Aorta (tissue), 5 donors: ENCODE data around the gene NTM. TPM values are rescaled to one million over a fixed set of nuclear protein-coding genes. Genes with fewer than 3 reads are reported as not detected.

Experiments used
- ATAC-seq: fragments of 200-7000 bp; cut with Tn5 transposase; one replicate; pipeline ENCODE4 v1.9.1; 2022; ENCODE audit warnings: moderate library complexity; ENCODE audit not compliant: low FRiP score
- DNase-seq, 2 donors: peaks; one replicate each; pipeline ENCODE4 v3.0.0-alpha.2; 2020
- H3K27ac ChIP-seq, 2 donors: one replicate each; pipeline ENCODE4 v1.5.1; 2013; ENCODE audit warnings: low read length in 2 of 2, mild to moderate bottlenecking in 2 of 2, moderate library complexity in 2 of 2, control low read depth in 1 of 2, inconsistent platforms in 1 of 2, low read depth in 1 of 2
- H3K27me3 ChIP-seq, 2 donors: one replicate each; pipeline ENCODE4 v1.6.1; 2013; ENCODE audit warnings: control low read depth in 1 of 2, low read length in 1 of 2, mild to moderate bottlenecking in 1 of 2, moderate library complexity in 1 of 2; ENCODE audit not compliant: insufficient read depth in 2 of 2, control insufficient read depth in 1 of 2
- H3K36me3 ChIP-seq, 2 donors: one replicate each; pipeline ENCODE4 v1.6.1; 2013; ENCODE audit warnings: control low read depth in 1 of 2, low read length in 1 of 2, mild to moderate bottlenecking in 1 of 2; ENCODE audit not compliant: insufficient read depth in 2 of 2, control insufficient read depth in 1 of 2
- H3K4me1 ChIP-seq, 2 donors: one replicate each; pipeline ENCODE4 v1.6.1; 2013; ENCODE audit warnings: low read length in 2 of 2, control low read depth in 1 of 2, mild to moderate bottlenecking in 1 of 2, moderate library complexity in 1 of 2; ENCODE audit not compliant: insufficient read depth in 2 of 2, control insufficient read depth in 1 of 2
- H3K4me3 ChIP-seq, 2 donors: one replicate each; pipeline ENCODE4 v1.5.1; 2013; ENCODE audit warnings: low read length in 2 of 2, control low read depth in 1 of 2, mild to moderate bottlenecking in 1 of 2
- H3K9me3 ChIP-seq: one replicate; pipeline ENCODE4 v1.6.1; 2013; ENCODE audit warnings: mild to moderate bottlenecking, low read length; ENCODE audit not compliant: control insufficient read depth
- WGBS, 2 donors: extraction: QIAGEN DNeasy Blood & Tissue Kit; methylation state at CpG; one replicate each; pipeline ENCODE4 v1.1.7; 2013; 5-methylcytosine and 5-hydroxymethylcytosine counted together
- intact Hi-C, 2 donors: fragments of 100-400 bp; cut with DNase I; formaldehyde crosslinking; loops; one replicate each; pipeline versions ENCODE4 v1.14.2 to v1.15.0; 2022
- polyA plus RNA-seq, 2 donors: library from polyadenylated mRNA; stranded (reverse); fragments of 200-250 nt; gene quantifications; one replicate each; pipeline ENCODE4 v1.2.3, GENCODE V29; 2013
- total RNA-seq, 2 donors: library from RNA; stranded (reverse); fragmentation: NEBNext Ultra II Directional; extraction: Animal tissue kit (Norgen Biotek cat#: 25700); gene quantifications; one replicate each; pipeline ENCODE4 v1.2.1, GENCODE V29; 2021
- donor health status: healthy with polysubstance abuse.
- donor health status: Bipolar disorder and iron deficiency.
- donor health status: DM: no; HTN: no; CAD: no.
- donor health status: DM: no; HTN: no; CAD: no.
- donor health status: DM: yes; HTN: yes; CAD: no.

Gene NTM
- total and polyA plus RNA-seq, 4 donors: 0.28 to 5.3 (median 1.9) TPM; not detected in 1

DNA sequence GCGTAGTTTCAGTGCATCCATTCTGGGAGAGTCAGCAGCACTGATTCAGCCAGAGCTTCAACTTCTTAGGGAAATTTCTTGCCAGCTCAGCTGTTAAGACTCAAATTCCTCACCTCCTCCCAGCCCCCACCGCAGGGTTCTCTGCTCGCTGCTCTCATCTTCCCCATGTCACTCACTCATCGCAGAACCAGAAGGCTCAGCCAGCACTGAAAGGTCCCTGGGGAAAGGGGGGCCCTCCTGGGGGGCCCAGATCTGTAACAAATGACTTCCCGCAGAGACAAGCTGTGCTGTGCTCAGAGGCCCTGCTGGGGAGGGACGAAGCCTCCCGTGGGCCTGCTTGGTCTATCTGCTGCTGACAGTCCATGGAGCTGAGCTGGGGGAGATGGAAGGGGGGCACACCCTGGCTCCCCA lies 220.6 kb downstream of the NTM start:
- no peak overlapping the region for H3K27ac ChIP-seq
- intact Hi-C loops: no loop called here
- ATAC-seq (no peak), DNase-seq (no peak)
- no peaks in the 10 kb centered on the region for H3K36me3 ChIP-seq
- H3K27me3 ChIP-seq: no peaks in the 10 kb centered on the region
- WGBS, 2 donors: 18 to 32% methylated on average over 7 of the region's 7 CpGs
- peaks cover 3% of the 10 kb centered on the region for H3K9me3 ChIP-seq
- H3K4me3 ChIP-seq: no peak overlapping the region
- H3K4me1 ChIP-seq: no peaks in the 10 kb centered on the region

GRCh38 chr11:131592152-131592551 lies 221.7 kb downstream of the NTM start:
- intact Hi-C loops: no loop called here
- H3K36me3 ChIP-seq: no peaks in the 10 kb centered on the region
- no peaks in the 10 kb centered on the region for H3K9me3 ChIP-seq
- DNase-seq (no peak), ATAC-seq (no peak)
- no peak overlapping the region for H3K27ac ChIP-seq
- no peak overlapping the region for H3K4me3 ChIP-seq
- H3K4me1 ChIP-seq: no peaks in the 10 kb centered on the region
- no peaks in the 10 kb centered on the region for H3K27me3 ChIP-seq
- 74 to 80% methylated on average over 2 of the region's 2 CpGs for WGBS, 2 donors

- no peaks in the 10 kb centered on the region for H3K36me3 ChIP-seq
- H3K4me3 ChIP-seq: no peak overlapping the region
- H3K27me3 ChIP-seq: no peaks in the 10 kb centered on the region
- H3K9me3 ChIP-seq: no peaks in the 10 kb centered on the region
- ATAC-seq (no peak), DNase-seq (no peak)
- H3K4me1 ChIP-seq: no peaks in the 10 kb centered on the region
- WGBS, 2 donors: 55 to 57% methylated on average over 2 of the region's 2 CpGs
- intact Hi-C loops: no loop called here
- H3K27ac ChIP-seq: no peak overlapping the region
Observed at GRCh38 chr11:131592734-131593133, 222.3 kb downstream of the NTM start.

- intact Hi-C loops: no loop called here
- Histone ChIP-seq H3K36me3 (no peaks in the 10 kb centered on the region), H3K27ac (no peak overlapping the region), H3K27me3 (no peaks in the 10 kb centered on the region), H3K4me3 (no peak overlapping the region), H3K4me1 (no peaks in the 10 kb centered on the region), H3K9me3 (no peaks in the 10 kb centered on the region)
- WGBS, 2 donors: 60 to 69% methylated on average over 6 of the region's 6 CpGs
- DNase-seq: no peak
- no peak for ATAC-seq
Observed at GRCh38 chr11:131593301-131593700, 222.9 kb downstream of the NTM start.

DNA sequence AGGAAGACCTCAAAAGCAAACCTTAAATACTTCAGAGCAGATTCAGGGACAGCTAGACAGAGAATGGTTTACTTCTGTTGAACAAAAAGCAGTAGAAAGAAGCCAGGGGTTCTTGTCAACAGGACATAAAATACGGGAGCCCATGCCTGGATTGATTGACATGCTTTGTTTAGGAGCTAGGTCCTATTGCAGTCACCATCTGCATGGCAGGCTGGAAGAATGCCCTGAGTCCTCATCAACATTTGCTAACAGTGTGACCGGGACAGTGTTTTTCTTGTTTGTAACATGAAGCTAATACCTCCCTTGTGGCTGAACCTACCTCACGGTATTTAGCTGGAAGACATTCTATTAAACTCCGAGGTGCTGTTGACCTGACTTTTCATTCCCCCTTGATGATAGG lies 225.4 kb downstream of the NTM start:
- Histone ChIP-seq H3K27ac (no peak overlapping the region), H3K4me3 (no peak overlapping the region), H3K9me3 (no peaks in the 10 kb centered on the region), H3K36me3 (no peaks in the 10 kb centered on the region), H3K4me1 (no peaks in the 10 kb centered on the region), H3K27me3 (no peaks in the 10 kb centered on the region)
- intact Hi-C loops: no loop called here
- DNase-seq: no peak
- WGBS, 2 donors: 19 to 24% methylated on average over 4 of the region's 4 CpGs
- ATAC-seq: no peak

- H3K4me3 ChIP-seq: no peak overlapping the region
- H3K27ac ChIP-seq: no peak overlapping the region
- ATAC-seq (no peak), DNase-seq (no peak)
- 29 to 54% methylated on average over 2 of the region's 2 CpGs for WGBS, 2 donors
- intact Hi-C loops: no loop called here
- no peaks in the 10 kb centered on the region for H3K9me3 ChIP-seq
- no peaks in the 10 kb centered on the region for H3K36me3 ChIP-seq
- no peaks in the 10 kb centered on the region for H3K27me3 ChIP-seq
- H3K4me1 ChIP-seq: no peaks in the 10 kb centered on the region
Observed at GRCh38 chr11:131597890-131598289, 227.5 kb downstream of the NTM start.

- ATAC-seq: no peak
- 51 to 57% methylated on average over 5 of the region's 5 CpGs for WGBS, 2 donors
- Histone ChIP-seq H3K4me3 (no peak overlapping the region), H3K4me1 (no peaks in the 10 kb centered on the region), H3K9me3 (no peaks in the 10 kb centered on the region), H3K36me3 (no peaks in the 10 kb centered on the region), H3K27me3 (no peaks in the 10 kb centered on the region), H3K27ac (no peak overlapping the region)
- no peak for DNase-seq
- intact Hi-C loops: no loop called here
Observed at GRCh38 chr11:131598305-131598704, 227.9 kb downstream of the NTM start.

- ATAC-seq (no peak), DNase-seq (no peak)
- Histone ChIP-seq H3K9me3 (no peaks in the 10 kb centered on the region), H3K4me3 (no peak overlapping the region), H3K36me3 (no peaks in the 10 kb centered on the region), H3K27me3 (no peaks in the 10 kb centered on the region), H3K27ac (no peak overlapping the region), H3K4me1 (no peaks in the 10 kb centered on the region)
- intact Hi-C loops: no loop called here
- WGBS, 2 donors: 77 to 79% methylated on average over 8 of the region's 8 CpGs
Observed at GRCh38 chr11:131599285-131599684, 228.9 kb downstream of the NTM start.

GRCh38 chr11:131600628-131601027 lies 230.2 kb downstream of the NTM start:
- DNase-seq: no peak
- intact Hi-C loops: no loop called here
- Histone ChIP-seq H3K9me3 (no peaks in the 10 kb centered on the region), H3K4me1 (no peaks in the 10 kb centered on the region), H3K36me3 (no peaks in the 10 kb centered on the region), H3K27ac (no peak overlapping the region), H3K27me3 (no peaks in the 10 kb centered on the region), H3K4me3 (no peak overlapping the region)
- WGBS, 2 donors: 26 to 30% methylated on average over 4 of the region's 4 CpGs
- no peak for ATAC-seq
